ENCODE results near the gene RC3H2.
"Not testable (repeated sequence)": the region's sequence is repeated elsewhere in the genome, so short reads cannot be mapped to it uniquely, and the experiment has no call there.

Gene RC3H2

GRCh38 chr9:122815544-122815943 lies 89.6 kb downstream of the RC3H2 start:
- DNase-seq (ENCODE audit: low read depth) = no peak
- H3K4me3 ChIP-seq (ENCODE audit: low read length) = no peak overlapping the region
- no peak for TF ChIP-seq CTCF (conservative IDR thresholded peaks at IDR 0.05; ENCODE audit: low read length)

GRCh38 chr9:122814545-122814944 lies 90.6 kb downstream of the RC3H2 start:
- no peak for TF ChIP-seq CTCF (conservative IDR thresholded peaks at IDR 0.05; ENCODE audit: low read length)
- DNase-seq (ENCODE audit: low read depth) = no peak
- no peak overlapping the region for H3K4me3 ChIP-seq (ENCODE audit: low read length)

GRCh38 chr9:122812736-122813135 lies 92.4 kb downstream of the RC3H2 start:
- no peak overlapping the region for H3K4me3 ChIP-seq (ENCODE audit: low read length)
- no peak for TF ChIP-seq CTCF (conservative IDR thresholded peaks at IDR 0.05; ENCODE audit: low read length)
- DNase-seq (ENCODE audit: low read depth) = no peak

- no peak overlapping the region for H3K4me3 ChIP-seq (ENCODE audit: low read length)
- peak; percentile 73 for TF ChIP-seq CTCF (conservative IDR thresholded peaks at IDR 0.05; ENCODE audit: low read length)
- DNase-seq (ENCODE audit: low read depth) = peak; percentile 68
These were observed 94.7 kb downstream of the RC3H2 start for GRCh38 chr9:122810306-122810946.

GRCh38 chr9:122809261-122809660 lies 95.9 kb downstream of the RC3H2 start:
- DNase-seq (ENCODE audit: low read depth); H3K4me3 ChIP-seq (ENCODE audit: low read length): not testable (repeated sequence)

DNA sequence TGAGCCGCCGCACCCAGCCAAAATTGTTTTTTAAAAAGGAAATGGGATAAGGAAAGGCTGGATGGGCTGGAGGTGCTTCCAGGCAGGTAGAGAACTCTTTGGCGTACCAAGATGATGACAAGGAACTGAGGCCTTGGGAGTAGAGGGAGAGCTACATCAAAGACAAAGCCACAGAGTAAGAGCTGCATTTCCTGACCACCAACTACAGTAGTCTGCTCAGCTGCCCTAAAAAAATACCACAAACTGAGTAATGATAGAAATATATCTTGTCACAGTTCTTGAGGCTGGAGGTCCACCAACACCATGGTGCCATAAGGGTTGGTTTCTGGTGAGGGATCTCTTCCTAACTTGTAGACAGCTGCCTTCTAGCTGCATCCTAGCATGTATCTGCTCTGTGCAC lies 97.0 kb downstream of the RC3H2 start:
- DNase-seq (ENCODE audit: low read depth) = no peak
- TF ChIP-seq CTCF (conservative IDR thresholded peaks at IDR 0.05; ENCODE audit: low read length) = no peak
- no peak overlapping the region for H3K4me3 ChIP-seq (ENCODE audit: low read length)

DNA sequence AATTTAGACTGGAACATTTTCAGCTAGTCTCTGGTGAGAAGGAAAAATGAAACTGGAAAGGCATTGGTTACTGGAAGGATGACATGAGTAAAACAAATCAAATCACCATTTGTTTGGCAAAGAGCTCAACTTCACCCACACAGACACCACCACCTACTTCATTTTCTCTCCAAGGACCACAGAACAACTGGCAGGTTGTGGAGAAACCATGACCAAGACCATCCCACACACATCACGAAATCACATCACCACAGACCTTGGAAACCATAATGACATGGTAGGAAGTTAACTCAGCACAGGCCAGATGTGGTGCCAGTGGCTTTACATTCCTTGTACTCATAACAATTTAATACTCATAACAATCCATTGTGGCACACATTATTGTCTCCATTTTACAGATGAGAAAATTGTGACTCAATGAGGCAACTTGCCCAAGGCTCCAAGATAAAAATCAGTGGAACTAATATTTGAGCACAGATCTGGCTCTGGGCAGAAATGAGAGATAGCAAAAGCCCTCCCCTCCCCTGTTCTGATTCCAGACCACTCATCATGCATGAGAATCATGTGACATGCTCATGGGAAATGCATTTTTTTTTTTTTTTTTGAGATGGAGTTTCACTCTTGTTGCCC lies 97.8 kb downstream of the RC3H2 start:
- no peak for TF ChIP-seq CTCF (conservative IDR thresholded peaks at IDR 0.05; ENCODE audit: low read length)
- H3K4me3 ChIP-seq (ENCODE audit: low read length) = no peak overlapping the region
- DNase-seq (ENCODE audit: low read depth) = peak; percentile 72
